Heart left ventricle (tissue), 16 donors: Measurements from ENCODE around the gene SELP. TPM values are rescaled to one million over a fixed set of nuclear protein-coding genes. Genes with fewer than 3 reads are reported as not detected.
A peak's percentile ranks its signal among the peaks of the same experiment; 100 is the strongest.

ENCODE experiments used
- ATAC-seq, 4 donors: fragments of 200-7000 bp; cut with Tn5 transposase; one replicate each; pipeline ENCODE4 v1.9.1; 2020 to 2022; ENCODE audit warnings: moderate library complexity in 4 of 4, mild to moderate bottlenecking in 3 of 4, moderate number of reproducible peaks in 1 of 4
- DNase-seq, 5 donors: peaks; one replicate each; pipeline ENCODE4 v3.0.0-alpha.2; 2020
- H3K27ac ChIP-seq, 12 donors: fragments of 200-600 bp; sonication (generic) in 4 of 12; one replicate each; pipeline versions ENCODE4 v1.5.0 to v1.8.0; 2016 to 2022; ENCODE audit warnings: mild to moderate bottlenecking in 2 of 12
- H3K27me3 ChIP-seq, 9 donors: fragments of 200-600 bp; sonication (generic) in 2 of 9; one replicate each; pipeline versions ENCODE4 v1.5.1 to v1.8.0; 2016 to 2022; ENCODE audit warnings: mild to moderate bottlenecking in 3 of 9
- H3K36me3 ChIP-seq, 9 donors: fragments of 200-600 bp; sonication (generic) in 2 of 9; one replicate each; pipeline versions ENCODE4 v1.5.0 to v1.8.0; 2018 to 2022; ENCODE audit warnings: mild to moderate bottlenecking in 2 of 9
- H3K4me1 ChIP-seq, 12 donors: fragments of 200-600 bp; sonication (generic) in 4 of 12; one replicate each; pipeline versions ENCODE4 v1.5.0 to v1.8.0; 2016 to 2022; ENCODE audit warnings: mild to moderate bottlenecking in 3 of 12
- H3K4me3 ChIP-seq, 12 donors: fragments of 200-600 bp; sonication (generic) in 4 of 12; one replicate each; pipeline versions ENCODE4 v1.5.0 to v1.8.0; 2017 to 2022; ENCODE audit warnings: mild to moderate bottlenecking in 9 of 12, moderate library complexity in 4 of 12
- H3K9me3 ChIP-seq, 12 donors: fragments of 200-600 bp; sonication (generic) in 4 of 12; one replicate each; pipeline versions ENCODE4 v1.5.0 to v1.8.0; 2016 to 2022; ENCODE audit warnings: mild to moderate bottlenecking in 1 of 12
- POLR2A ChIP-seq, 2 donors: fragments of 450-650 bp; IDR thresholded peaks; one replicate each; pipeline ENCODE4 v1.6.1; 2017; ENCODE audit warnings: antibody characterized with exemption in 2 of 2, mild to moderate bottlenecking in 2 of 2, moderate library complexity in 2 of 2
- WGBS, 4 donors: extraction: QIAGEN DNeasy Blood & Tissue Kit in 2 of 4; methylation state at CpG; one replicate each; pipeline versions ENCODE4 v1.1.5 to v1.1.7; 2013 to 2018; 5-methylcytosine and 5-hydroxymethylcytosine counted together
- intact Hi-C, 10 donors: fragments of 100-400 bp; cut with DNase I; formaldehyde crosslinking; loops; one replicate each; pipeline versions ENCODE4 v1.11.1 to v1.14.2; 2022
- polyA plus RNA-seq, 2 donors: library from polyadenylated mRNA; stranded (reverse); fragments of 200-250 nt; gene quantifications; one replicate each; pipeline ENCODE4 v1.2.3, GENCODE V29; 2013
- total RNA-seq, 9 donors: library from RNA; depleted of rRNA in 2 of 9; stranded (reverse); fragments of >200 nt in 2 of 9; fragmentation: NEBNext Ultra II Directional in 3 of 9; extraction: Animal tissue kit (Norgen Biotek cat#: 25700) in 3 of 9; gene quantifications; one replicate each; pipeline versions ENCODE4 v1.1.0 to v1.2.4, GENCODE V29; 2016 to 2023
- TF ChIP-seq, protein P1 (sequence below), 12 donors: fragments of 200-600 bp; sonication (generic) in 4 of 12; IDR thresholded peaks; one replicate each; pipeline versions ENCODE4 v1.5.0 to v1.8.0; 2018 to 2022; ENCODE audit warnings: antibody characterized with exemption in 12 of 12, mild to moderate bottlenecking in 5 of 12
- donor health status: ischemic (EF 13 %, LVEDD 7.1; RV severe dilation, severe dysfunction).
- donor health status: healthy with polysubstance abuse.
- donor health status: DM: no; HTN: yes; CAD: no.
- donor health status: DM: no; HTN: no; CAD: no.
- donor health status: ischemic (EF 25% LVEDD 6.9; RV normal size, moderate dysfunction).
- donor health status: ischemic (EF 25% LVEDD 5.7; RV mildly dilated, moderate dysfunction).
- donor health status: healthy.
- donor health status: DM: yes; HTN: yes; CAD: no.
- donor health status: ischemic (EF 35%, LVEDD 5.7; RV mildly dilated, moderate dysfunction).
- donor health status: nonischemic (EF 11% LVEDD 7.7; RV severe dilation, severe dysfunction).
- donor health status: DM: yes; HTN: yes; CAD: no.
- donor health status: PGD.
- donor health status: ischemic (EF 29% LVEDD 5.4; RV normal size, mild dysfunction).
- donor health status: nonischemic (EF 23%, LVEDD 6.1; RV moderate dilation, normal function).

SELP gene
- total and polyA plus RNA-seq, 11 donors, result 1.1 to 9.7 (median 5.1) TPM

DNA sequence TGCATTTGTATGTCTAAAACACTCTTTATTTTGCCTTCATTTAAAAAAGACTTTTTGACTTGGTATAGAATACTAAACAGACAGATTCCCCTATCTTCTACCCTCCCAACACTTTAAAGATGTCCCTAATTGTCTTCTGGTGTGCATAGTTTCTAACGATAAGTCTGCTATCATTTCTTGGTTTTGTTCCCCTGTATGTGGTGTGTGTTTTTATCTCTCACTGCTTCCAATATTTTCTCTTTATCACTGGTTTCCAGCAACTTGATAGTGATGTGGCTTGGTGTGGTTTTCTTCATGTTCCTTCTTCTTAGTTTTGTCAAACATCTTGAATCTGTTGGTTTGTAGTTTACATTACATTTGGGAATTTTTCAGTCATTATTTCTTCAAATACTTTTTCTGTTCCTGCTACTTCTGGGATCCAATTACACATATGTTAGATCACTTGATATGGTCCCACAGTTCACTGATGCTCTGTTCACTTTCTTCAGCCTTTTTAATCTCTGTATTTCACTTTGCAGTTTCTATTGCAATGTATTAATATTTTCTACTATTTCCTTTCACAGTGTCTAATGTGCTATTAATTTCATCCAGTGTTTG, 66.8 kb downstream of the SELP start:
- H3K27me3 ChIP-seq, result no peaks in the 10 kb centered on the region
- no peaks in the 10 kb centered on the region for H3K36me3 ChIP-seq
- no peak for ATAC-seq
- H3K27ac ChIP-seq, result no peak overlapping the region
- intact Hi-C loops, result no loop called here
- DNase-seq, result no peak
- H3K9me3 ChIP-seq, result peaks cover 0 to 11% (median 0%) of the 10 kb centered on the region in 12 donors
- TF ChIP-seq, protein P1, sequence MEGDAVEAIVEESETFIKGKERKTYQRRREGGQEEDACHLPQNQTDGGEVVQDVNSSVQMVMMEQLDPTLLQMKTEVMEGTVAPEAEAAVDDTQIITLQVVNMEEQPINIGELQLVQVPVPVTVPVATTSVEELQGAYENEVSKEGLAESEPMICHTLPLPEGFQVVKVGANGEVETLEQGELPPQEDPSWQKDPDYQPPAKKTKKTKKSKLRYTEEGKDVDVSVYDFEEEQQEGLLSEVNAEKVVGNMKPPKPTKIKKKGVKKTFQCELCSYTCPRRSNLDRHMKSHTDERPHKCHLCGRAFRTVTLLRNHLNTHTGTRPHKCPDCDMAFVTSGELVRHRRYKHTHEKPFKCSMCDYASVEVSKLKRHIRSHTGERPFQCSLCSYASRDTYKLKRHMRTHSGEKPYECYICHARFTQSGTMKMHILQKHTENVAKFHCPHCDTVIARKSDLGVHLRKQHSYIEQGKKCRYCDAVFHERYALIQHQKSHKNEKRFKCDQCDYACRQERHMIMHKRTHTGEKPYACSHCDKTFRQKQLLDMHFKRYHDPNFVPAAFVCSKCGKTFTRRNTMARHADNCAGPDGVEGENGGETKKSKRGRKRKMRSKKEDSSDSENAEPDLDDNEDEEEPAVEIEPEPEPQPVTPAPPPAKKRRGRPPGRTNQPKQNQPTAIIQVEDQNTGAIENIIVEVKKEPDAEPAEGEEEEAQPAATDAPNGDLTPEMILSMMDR (IDR thresholded peaks at IDR 0.05), result no peak
- no peak for TF ChIP-seq POLR2A (IDR thresholded peaks at IDR 0.05)
- WGBS, 4 donors, result 66 to 69% (median 66%) methylated on average over 1 of the region's 1 CpG
- no peaks in the 10 kb centered on the region for H3K4me1 ChIP-seq
- H3K4me3 ChIP-seq, result no peak overlapping the region

DNA sequence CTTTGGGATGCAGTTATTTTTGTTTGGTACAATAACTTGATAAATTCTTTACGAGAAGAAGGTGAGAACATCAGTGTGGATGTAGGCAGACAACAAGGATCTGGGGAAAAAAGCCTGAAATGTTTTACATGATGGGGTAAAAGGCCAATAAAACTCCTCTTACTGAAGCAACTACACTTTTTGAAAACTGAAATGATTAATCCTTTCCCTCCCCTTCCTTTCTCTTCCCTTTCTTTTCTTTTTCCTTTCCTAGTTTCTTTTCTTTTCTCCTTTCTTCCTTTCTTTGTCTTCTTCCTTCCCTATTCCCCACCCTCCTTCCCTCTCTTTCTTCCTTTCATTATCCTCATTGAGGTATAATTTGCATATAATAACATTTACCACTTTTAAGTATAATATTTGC, 68.2 kb downstream of the SELP start:
- no peak for ATAC-seq
- H3K27me3 ChIP-seq, result no peaks in the 10 kb centered on the region
- intact Hi-C loops, result no loop called here
- H3K27ac ChIP-seq, result no peak overlapping the region
- no peak for DNase-seq
- H3K36me3 ChIP-seq, result no peaks in the 10 kb centered on the region
- TF ChIP-seq, protein P1 (IDR thresholded peaks at IDR 0.05), result no peak
- no peak for TF ChIP-seq POLR2A (IDR thresholded peaks at IDR 0.05)
- H3K9me3 ChIP-seq, result peaks cover 0 to 11% (median 0%) of the 10 kb centered on the region in 12 donors
- no peaks in the 10 kb centered on the region for H3K4me1 ChIP-seq
- no peak overlapping the region for H3K4me3 ChIP-seq
- WGBS, 4 donors, result 0 to 80% (median 76%) methylated on average over 1 of the region's 1 CpG

DNA sequence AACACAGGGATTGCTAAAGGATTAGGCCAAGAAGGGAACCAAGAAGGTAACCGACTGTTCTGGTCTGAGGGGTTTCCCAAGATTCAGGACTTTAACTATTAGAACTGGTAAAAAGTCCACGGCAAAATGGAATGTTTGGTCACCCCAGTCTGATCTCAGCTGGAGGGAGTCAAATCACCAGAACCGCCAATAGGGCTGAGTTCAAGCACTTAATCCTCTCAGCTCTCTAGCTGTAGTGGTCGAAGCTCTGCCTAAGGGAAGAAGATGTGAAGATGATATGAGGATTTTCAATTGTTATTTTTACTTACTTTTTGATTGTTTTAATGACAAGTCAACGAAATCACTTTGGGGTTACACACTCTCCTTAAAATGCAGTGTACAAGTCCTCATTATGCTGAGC, 72.8 kb downstream of the SELP start:
- no peak overlapping the region for H3K27ac ChIP-seq
- no peak for ATAC-seq
- no peaks in the 10 kb centered on the region for H3K9me3 ChIP-seq
- no peaks in the 10 kb centered on the region for H3K4me1 ChIP-seq
- TF ChIP-seq, protein P1 (IDR thresholded peaks at IDR 0.05), result no peak
- intact Hi-C loops, result no loop called here
- H3K27me3 ChIP-seq, result no peaks in the 10 kb centered on the region
- H3K36me3 ChIP-seq, result no peaks in the 10 kb centered on the region
- no peak for DNase-seq
- 63 to 77% (median 71%) methylated on average over 5 of the region's 5 CpGs for WGBS, 4 donors
- no peak overlapping the region for H3K4me3 ChIP-seq

DNA sequence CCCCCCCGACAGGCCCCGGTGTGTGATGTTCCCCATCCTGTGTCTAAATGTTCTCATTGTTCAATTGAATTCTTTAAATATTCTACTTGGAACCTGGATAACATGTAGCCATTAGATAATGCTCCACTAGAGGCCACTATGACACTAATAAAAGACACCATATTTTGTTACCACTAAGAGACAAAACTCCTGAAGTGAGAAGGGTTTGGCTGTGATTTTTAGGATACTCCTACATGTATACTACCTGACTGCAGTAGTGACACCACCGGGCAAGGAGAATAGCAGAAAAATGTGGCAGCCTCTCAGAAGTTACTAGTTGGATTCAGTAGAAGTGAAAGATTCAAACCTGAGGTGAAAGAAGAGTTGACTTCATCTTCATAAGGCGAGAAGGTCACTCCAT, 79.6 kb downstream of the SELP start:
- H3K9me3 ChIP-seq, result no peaks in the 10 kb centered on the region
- TF ChIP-seq, protein P1 (IDR thresholded peaks at IDR 0.05), result peak; percentile 20 to 63 (median 42)
- TF ChIP-seq POLR2A (IDR thresholded peaks at IDR 0.05), result no peak
- intact Hi-C loops, result loop anchor here in 8 of 10 donors (1.0 to 5.0 kb wide), 6 partner anchors 162 to 262 kb away; partner anchors contain the start of gene SELL (in 1 of the 8)
- H3K36me3 ChIP-seq, result no peaks in the 10 kb centered on the region
- WGBS, 4 donors, result 30 to 37% (median 35%) methylated on average over 4 of the region's 4 CpGs
- no peaks in the 10 kb centered on the region for H3K27me3 ChIP-seq
- no peak for DNase-seq
- no peaks in the 10 kb centered on the region for H3K4me1 ChIP-seq
- no peak overlapping the region for H3K4me3 ChIP-seq
- ATAC-seq, result peak; percentile 25 to 66 (median 54)
- H3K27ac ChIP-seq, result no peak overlapping the region
